HFF-Myc (cell line): ENCODE data around the gene BRD3OS.

Source experiments
- DNase-seq: peaks from one replicate; pipeline ENCODE4 v3.0.0-alpha.2; 2011; ENCODE audit warnings: low read depth; ENCODE audit errors: extremely low read depth
- H3K4me3 ChIP-seq: replicated peaks from 2 replicates; pipeline ENCODE4 v1.5.1; 2011; ENCODE audit warnings: low read depth, mild to moderate bottlenecking, control low read depth, low read length
- TF ChIP-seq, protein P1 (sequence below): IDR thresholded peaks from 2 replicates; pipeline ENCODE4 v1.5.1; 2012; ENCODE audit warnings: mild to moderate bottlenecking, low read depth, low read length, control low read depth; ENCODE audit errors: missing control alignments

BRD3OS gene

GRCh38 chr9:134066526-134066912, 41.2 kb downstream of the BRD3OS start:
- TF ChIP-seq, protein P1, sequence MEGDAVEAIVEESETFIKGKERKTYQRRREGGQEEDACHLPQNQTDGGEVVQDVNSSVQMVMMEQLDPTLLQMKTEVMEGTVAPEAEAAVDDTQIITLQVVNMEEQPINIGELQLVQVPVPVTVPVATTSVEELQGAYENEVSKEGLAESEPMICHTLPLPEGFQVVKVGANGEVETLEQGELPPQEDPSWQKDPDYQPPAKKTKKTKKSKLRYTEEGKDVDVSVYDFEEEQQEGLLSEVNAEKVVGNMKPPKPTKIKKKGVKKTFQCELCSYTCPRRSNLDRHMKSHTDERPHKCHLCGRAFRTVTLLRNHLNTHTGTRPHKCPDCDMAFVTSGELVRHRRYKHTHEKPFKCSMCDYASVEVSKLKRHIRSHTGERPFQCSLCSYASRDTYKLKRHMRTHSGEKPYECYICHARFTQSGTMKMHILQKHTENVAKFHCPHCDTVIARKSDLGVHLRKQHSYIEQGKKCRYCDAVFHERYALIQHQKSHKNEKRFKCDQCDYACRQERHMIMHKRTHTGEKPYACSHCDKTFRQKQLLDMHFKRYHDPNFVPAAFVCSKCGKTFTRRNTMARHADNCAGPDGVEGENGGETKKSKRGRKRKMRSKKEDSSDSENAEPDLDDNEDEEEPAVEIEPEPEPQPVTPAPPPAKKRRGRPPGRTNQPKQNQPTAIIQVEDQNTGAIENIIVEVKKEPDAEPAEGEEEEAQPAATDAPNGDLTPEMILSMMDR: no peak
- H3K4me3 ChIP-seq: peak overlapping the region; percentile 84
- no peak for DNase-seq

- H3K4me3 ChIP-seq: peak overlapping the region; percentile 84
- TF ChIP-seq, protein P1: no peak
- no peak for DNase-seq
Measured at GRCh38 chr9:134066913-134067851, 41.9 kb downstream of the BRD3OS start.

GRCh38 chr9:134067904-134068743, 42.8 kb downstream of the BRD3OS start, which contains the start of gene BRD3:
BRD3 (minus strand) TSS chr9:134068026; CDS start chr9:134053477, 14,549 bp downstream.
- peak within 1 kb of the TSS; percentile 84 for H3K4me3 ChIP-seq
- DNase-seq: peak; percentile 35
- TF ChIP-seq, protein P1: no peak

DNA sequence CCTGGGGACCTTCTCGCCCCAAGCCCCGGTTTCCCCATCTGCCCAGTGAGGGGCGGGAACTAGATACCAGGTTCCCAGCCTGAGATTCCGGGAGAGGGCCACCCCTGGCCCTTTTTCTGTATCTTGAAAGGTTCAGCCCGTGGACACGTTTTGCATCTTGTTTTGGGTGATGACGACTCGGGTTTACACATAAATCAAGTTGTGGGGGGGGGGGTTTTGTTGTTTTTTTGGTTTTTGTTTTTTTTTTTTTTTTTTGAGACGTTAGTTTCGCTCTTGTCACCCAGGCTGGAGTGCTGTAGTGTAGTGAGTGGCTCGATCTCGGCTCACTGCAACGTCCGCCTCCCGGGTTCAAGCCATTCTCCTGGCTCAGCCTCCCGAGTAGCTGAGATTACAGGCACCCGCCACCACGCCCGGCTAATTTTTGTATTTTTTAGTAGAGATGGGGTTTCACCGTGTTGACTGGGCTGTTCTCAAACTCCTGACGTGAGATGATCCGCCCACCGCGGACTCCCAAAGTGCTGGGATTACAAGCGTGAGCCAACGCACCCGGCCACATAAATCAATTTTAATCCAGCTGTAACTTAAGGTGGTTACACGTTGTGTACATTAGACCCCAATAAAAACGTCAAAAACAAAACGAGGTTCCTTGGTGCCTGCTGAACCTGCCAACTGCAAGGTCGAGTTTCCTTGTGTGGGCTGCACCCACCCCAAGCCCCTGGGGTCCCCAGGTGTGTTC, 43.6 kb downstream of the BRD3OS start:
- TF ChIP-seq, protein P1: no peak
- H3K4me3 ChIP-seq: peak overlapping the region; percentile 50
- DNase-seq: no peak

- TF ChIP-seq, protein P1: no peak
- no peak for DNase-seq
- H3K4me3 ChIP-seq: no peak overlapping the region
Measured at GRCh38 chr9:134069480-134070399, 44.5 kb downstream of the BRD3OS start.
